GM10266 (cell line): ENCODE data around the gene RPUSD3.

Source experiments
- DNase-seq: peaks from one replicate; pipeline ENCODE4 v3.0.0; 2012; ENCODE audit errors: extremely low spot score
- TF ChIP-seq, protein P1 (sequence below): IDR thresholded peaks from 2 replicates; pipeline ENCODE4 v1.5.1; 2012; ENCODE audit warnings: mild to moderate bottlenecking, low read depth; ENCODE audit not compliant: control insufficient read depth, insufficient read depth; ENCODE audit errors: missing control alignments

RPUSD3 gene

DNA sequence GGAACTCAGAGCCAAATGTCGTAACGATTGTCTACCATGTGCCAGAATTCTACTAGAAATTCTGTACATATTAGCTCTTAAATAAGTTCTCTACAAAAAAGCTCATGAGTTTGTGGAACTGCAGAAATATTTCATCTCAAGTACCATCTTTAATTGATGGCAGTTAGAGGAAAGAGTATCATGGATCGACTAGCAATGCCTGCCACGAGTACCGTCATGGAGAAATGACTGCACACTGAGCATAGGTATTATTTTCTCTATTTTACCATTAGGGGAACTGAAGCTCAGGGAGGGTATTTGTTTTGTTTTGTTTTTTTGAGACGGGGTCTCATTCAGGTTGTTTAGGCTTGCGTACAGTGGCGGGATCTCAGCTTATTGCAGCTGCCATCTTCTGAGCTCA, 2.8 kb downstream of the RPUSD3 start:
- no peak for DNase-seq
- TF ChIP-seq, protein P1, sequence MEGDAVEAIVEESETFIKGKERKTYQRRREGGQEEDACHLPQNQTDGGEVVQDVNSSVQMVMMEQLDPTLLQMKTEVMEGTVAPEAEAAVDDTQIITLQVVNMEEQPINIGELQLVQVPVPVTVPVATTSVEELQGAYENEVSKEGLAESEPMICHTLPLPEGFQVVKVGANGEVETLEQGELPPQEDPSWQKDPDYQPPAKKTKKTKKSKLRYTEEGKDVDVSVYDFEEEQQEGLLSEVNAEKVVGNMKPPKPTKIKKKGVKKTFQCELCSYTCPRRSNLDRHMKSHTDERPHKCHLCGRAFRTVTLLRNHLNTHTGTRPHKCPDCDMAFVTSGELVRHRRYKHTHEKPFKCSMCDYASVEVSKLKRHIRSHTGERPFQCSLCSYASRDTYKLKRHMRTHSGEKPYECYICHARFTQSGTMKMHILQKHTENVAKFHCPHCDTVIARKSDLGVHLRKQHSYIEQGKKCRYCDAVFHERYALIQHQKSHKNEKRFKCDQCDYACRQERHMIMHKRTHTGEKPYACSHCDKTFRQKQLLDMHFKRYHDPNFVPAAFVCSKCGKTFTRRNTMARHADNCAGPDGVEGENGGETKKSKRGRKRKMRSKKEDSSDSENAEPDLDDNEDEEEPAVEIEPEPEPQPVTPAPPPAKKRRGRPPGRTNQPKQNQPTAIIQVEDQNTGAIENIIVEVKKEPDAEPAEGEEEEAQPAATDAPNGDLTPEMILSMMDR, result no peak

DNA sequence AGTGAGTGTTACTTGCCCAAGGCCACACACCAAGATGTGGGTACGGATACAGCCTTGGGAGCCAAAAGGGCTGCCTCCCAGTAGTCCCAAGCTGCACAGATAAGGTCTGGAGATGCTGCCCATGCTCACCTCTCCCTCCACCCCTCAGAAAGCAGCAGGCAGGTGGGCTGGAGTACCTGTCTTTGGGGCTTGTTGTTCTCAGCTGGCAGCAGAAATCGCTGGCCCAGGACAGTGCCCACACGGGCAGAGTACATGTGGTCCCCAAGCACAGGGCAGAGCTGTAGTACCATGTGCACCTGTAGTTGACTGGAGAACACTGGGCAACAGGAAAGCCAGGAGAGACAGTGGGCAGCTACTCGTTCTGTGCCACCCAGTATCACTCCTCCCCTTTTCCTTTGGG, 5.0 kb downstream of the RPUSD3 start:
- TF ChIP-seq, protein P1, result no peak
- no peak for DNase-seq

DNA sequence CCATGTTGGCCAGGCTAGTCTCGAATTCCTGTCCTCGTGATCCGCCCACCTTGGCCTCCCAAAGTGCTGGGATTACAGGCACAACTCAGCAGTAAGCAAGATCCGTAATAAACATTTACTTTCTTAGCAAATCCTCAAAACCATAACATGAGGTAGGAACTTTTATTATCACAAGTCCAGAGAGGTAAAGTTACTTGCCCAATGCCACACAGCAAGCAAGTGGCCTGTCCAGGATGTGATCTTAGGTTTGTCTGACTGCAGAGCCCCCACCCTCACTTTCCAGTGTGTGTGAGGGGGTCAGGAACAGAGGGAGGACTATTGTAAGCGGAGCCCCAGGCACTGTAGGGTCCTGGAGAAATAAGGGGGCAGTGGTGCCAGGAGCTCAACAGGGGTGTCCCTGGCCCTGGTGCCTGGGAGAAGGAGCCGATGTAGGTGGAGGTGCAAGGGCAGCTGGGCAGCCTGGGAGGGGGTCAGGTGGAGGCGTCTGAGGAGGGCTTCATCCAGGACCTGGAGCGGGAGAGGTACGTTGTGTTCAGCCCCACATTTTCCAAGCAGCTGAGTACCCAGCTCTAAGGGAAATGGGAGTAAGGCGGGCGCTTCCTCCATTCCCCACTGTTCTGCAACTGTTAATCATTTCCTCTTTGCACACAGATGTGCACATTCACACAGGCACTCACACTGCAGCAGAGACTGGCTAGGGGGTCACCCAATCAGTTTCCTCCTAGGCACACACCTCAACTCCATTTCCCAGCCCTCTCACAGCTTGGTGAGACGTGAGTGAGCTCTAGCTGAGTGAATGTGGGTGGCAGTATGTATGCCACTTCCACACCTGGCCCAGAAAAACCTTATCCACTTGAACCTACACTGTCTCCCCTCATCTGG, 5.9 kb downstream of the RPUSD3 start:
- DNase-seq, result no peak
- TF ChIP-seq, protein P1, result no peak

DNA sequence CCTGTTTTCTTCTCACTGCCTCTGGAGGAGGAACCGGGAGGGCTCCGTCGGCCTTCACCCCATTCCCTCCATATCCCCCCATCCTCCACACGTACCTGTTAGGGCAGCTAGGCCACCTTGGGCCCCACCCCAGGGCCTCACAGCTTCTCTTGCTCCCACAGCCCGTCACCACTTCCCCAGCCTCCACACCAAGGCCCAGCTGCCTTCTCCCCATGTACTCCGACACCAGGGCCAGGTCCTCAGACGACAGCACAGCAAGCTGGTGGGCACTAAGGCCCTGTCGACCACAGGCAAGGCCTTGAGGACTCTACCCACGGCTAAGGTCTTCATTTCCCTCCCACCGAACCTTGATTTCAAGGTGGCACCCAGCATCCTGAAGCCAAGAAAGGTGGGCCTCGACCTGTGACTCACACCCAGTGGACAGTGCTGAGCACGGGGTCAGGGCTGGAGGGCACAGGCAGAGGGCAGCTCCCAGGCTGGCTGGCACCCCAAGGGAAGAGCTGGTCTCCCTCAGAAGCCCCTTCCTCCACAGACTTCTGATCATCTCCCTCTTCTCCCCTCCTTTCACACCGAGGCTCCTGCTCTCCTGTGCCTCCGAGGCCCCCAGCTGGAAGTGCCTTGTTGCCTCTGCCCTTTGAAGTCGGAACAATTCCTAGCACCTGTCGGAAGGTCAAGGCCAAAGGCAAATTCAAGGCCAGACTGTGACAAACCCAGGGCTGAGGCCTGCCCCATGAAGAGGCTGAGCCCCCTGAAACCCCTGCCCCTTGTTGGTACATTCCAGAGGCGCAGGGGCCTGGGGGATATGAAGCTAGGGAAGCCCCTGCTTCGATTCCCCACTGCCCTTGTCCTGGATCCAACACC, 9.1 kb downstream of the RPUSD3 start:
- DNase-seq, result no peak
- TF ChIP-seq, protein P1, result no peak

DNA sequence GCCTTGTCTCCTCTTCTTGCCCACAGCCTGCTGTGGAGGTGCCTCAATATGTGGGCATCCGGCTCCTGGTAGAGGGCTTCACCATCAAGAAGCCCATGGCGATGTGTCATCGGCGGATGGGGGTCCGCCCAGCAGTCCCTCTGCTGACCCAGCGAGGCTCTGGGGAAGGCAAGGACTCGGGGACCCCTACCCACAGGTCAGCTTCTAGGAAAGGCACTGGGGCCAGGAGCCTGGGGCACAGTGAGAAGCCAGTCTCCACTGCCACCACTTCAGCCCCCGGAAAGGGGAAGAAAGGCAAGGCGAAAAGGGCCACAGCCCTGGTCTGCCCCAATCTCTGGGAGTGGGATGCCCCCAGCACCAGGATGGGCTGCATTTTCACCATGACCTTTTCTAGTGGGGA, 10.7 kb downstream of the RPUSD3 start:
- TF ChIP-seq, protein P1, result no peak
- DNase-seq, result no peak

DNA sequence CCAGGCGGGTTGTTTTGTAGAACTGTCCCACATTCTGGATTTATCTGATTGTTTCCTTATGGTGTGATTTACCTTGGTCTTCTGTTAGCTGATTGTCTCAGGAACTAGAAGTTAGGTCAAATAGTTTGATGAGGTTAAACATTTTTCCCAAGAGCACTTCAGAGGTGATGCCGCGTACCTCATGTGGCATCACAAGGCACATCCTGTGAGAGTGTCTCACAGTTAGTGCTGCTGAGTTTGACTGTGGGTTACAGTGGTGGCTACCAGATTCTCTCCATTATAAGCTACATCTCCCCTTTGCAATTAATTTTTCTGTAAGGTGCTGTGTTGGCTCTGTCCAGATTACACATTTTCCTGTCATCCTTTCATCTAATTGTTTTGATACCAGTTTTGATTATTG, 12.6 kb downstream of the RPUSD3 start:
- TF ChIP-seq, protein P1, result no peak

More for the DNA sequence above, 12.6 kb downstream of the RPUSD3 start:
- no peak for DNase-seq
